ENCODE data around the gene OR10V1.

Gene OR10V1

GRCh38 chr11:59668950-59669610 is 44.6 kb downstream of the OR10V1 start, which contains the start of gene PATL1:
Gene PATL1 (minus strand): TSS chr11:59669037. CDS start chr11:59668895, 142 bp downstream.
- ATAC-seq (peak; percentile 93), DNase-seq (peak; percentile 99)

- ATAC-seq (peak; percentile 45), DNase-seq (peak; percentile 73)
Measured at GRCh38 chr11:59668188-59668949, 45.3 kb downstream of the OR10V1 start.

GRCh38 chr11:59667812-59668187 is 45.8 kb downstream of the OR10V1 start:
- DNase-seq (no peak), ATAC-seq (no peak)

- no peak for ATAC-seq
- no peak for DNase-seq
Measured at GRCh38 chr11:59666969-59667368, 46.7 kb downstream of the OR10V1 start.
